Spleen (tissue), 7 donors: ENCODE measurements around the gene CNTNAP2.
"Not testable (repeated sequence)": the region's sequence is repeated elsewhere in the genome, so short reads cannot be mapped to it uniquely, and the experiment has no call there.

Experiments
- CTCF ChIP-seq, 11 experiments: fragments of 200-600 bp in 7 of 11; fragments of 450-650 bp in 4 of 11; sonication (generic) in 4 of 11; IDR thresholded peaks in 8 of 11; conservative IDR thresholded peaks in 3 of 11; 1 replicate in 7 of 11; 2 replicates in 4 of 11; pipeline versions ENCODE4 v1.4.0 to v1.8.0; 2016 to 2021; ENCODE audit warnings: antibody characterized with exemption in 11 of 11, inconsistent platforms in 4 of 11, mild to moderate bottlenecking in 1 of 11
- POLR2AphosphoS5 ChIP-seq, 3 donors: sonication (generic); formaldehyde crosslinking; IDR thresholded peaks; one replicate each; pipeline ENCODE4 v1.5.1; 2017; ENCODE audit warnings: antibody characterized with exemption in 3 of 3
- donor health status: DM: no; HTN: no; CAD: no; lungs with moderate emphysema.
- donor health status: DM: no; HTN: no; CAD: no.
- donor health status: DM: no; HTN: no; CAD: no.

DNA sequence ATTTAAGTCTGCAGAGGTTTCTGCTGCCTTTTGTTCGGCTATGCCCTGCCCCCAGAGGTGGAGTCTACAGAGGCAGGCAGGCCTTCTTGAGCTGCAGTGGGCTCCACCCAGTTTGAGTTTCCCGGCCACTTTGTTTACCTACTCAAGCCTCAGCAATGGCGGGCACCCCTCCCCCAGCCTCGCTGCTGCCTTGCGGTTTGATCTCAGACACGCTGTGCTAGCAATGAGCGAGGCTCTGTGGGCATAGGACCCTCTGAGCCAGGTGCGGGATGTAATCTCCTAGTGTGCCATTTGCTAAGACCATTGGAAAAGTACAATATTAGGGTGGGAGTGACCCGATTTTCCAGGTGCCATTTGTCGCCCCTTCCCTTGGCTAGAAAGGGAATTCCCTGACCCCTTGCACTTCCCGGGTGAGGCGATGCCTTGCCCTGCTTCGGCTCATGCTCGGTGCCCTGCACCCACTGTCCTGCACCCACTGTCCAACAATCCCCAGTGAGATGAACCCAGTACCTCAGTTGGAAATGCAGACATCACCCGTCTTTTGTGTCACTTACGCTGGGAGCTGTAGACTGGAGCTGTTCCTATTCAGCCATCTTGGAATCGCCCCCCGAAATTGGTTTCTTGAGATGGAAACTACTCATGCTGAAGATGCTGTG is 1621.1 kb downstream of the CNTNAP2 start:
- TF ChIP-seq CTCF (IDR thresholded peaks at IDR 0.05 in 8 of 11, conservative IDR thresholded peaks at IDR 0.05 in 3 of 11); POLR2AphosphoS5 (IDR thresholded peaks at IDR 0.05): not testable (repeated sequence)
